Activated CD4-positive, alpha-beta memory T cell treated with anti-CD3 and anti-CD28 coated beads, Interleukin-2, amount 10 ng/mL, durations not matched to agents 7 days and 5 days (primary cell): ENCODE results near the gene KBTBD13. TPM values are rescaled to one million over a fixed set of nuclear protein-coding genes. Genes with fewer than 3 reads are reported as not detected.
A peak's percentile ranks its signal among the peaks of the same experiment; 100 is the strongest.
"Not testable (repeated sequence)": the region's sequence is repeated elsewhere in the genome, so short reads cannot be mapped to it uniquely, and the experiment has no call there.

ENCODE experiments used
- CTCF ChIA-PET: fragments of 350-600 bp; sonication (Branson Sonifier 250); formaldehyde crosslinking; loops from one replicate; lab custom pipeline; 2021; ENCODE audit warnings: antibody characterized with exemption, inconsistent platforms; lab: Charles Lee
- POLR2A ChIA-PET: fragments of 350-600 bp; sonication (Branson Sonifier 250); formaldehyde crosslinking; loops from one replicate; lab custom pipeline; 2021; ENCODE audit warnings: antibody characterized with exemption; lab: Charles Lee
- DNase-seq: peaks from one replicate; pipeline ENCODE4 v3.0.0-alpha.2; 2020
- H3K27ac Mint-ChIP-seq: one replicate; pipeline ENCODE4 v1.8.0; 2021; ENCODE audit warnings: mild to moderate bottlenecking, mixed read lengths
- H3K27me3 Mint-ChIP-seq: one replicate; pipeline ENCODE4 v1.8.0; 2021; ENCODE audit warnings: mixed read lengths
- H3K36me3 Mint-ChIP-seq: one replicate; pipeline ENCODE4 v1.8.0; 2021; ENCODE audit warnings: low read depth, mixed read lengths
- H3K4me1 Mint-ChIP-seq: one replicate; pipeline ENCODE4 v1.8.0; 2021; ENCODE audit warnings: mixed read lengths
- H3K4me3 Mint-ChIP-seq: one replicate; pipeline ENCODE4 v1.8.0; 2021; ENCODE audit warnings: mild to moderate bottlenecking, mixed read lengths
- H3K9me3 Mint-ChIP-seq: one replicate; pipeline ENCODE4 v1.8.0; 2021; ENCODE audit warnings: mixed read lengths
- total RNA-seq, 2 experiments: library from RNA; stranded (reverse); gene quantifications; one replicate each; pipeline ENCODE4 v1.2.3, GENCODE V29; 2021

KBTBD13 gene
- total RNA-seq, 2 experiments from 2014 or later = not detected

- Mint-ChIP-seq H3K27me3 (peaks cover 11% of the 10 kb centered on the region), H3K9me3 (no peaks in the 10 kb centered on the region), H3K4me1 (peaks cover 1% of the 10 kb centered on the region), H3K27ac (no peak overlapping the region), H3K4me3 (no peak overlapping the region), H3K36me3 (no peaks in the 10 kb centered on the region)
- DNase-seq = no peak
- ChIA-PET POLR2A (no interaction called here), CTCF (interaction anchor here (1.7 kb wide), 1 partner anchor 17 kb away, joined by 3 read pairs; no protein-coding TSS in a partner anchor)
Measured at GRCh38 chr15:65038836-65039235, 37.7 kb upstream of the KBTBD13 start.

GRCh38 chr15:65040461-65040860 is 36.1 kb upstream of the KBTBD13 start:
- Mint-ChIP-seq H3K27me3 (peaks cover 11% of the 10 kb centered on the region), H3K9me3 (no peaks in the 10 kb centered on the region), H3K4me3 (no peak overlapping the region), H3K36me3 (no peaks in the 10 kb centered on the region), H3K27ac (no peak overlapping the region), H3K4me1 (no peaks in the 10 kb centered on the region)
- DNase-seq = no peak
- ChIA-PET POLR2A (no interaction called here), CTCF (no interaction called here)

DNA sequence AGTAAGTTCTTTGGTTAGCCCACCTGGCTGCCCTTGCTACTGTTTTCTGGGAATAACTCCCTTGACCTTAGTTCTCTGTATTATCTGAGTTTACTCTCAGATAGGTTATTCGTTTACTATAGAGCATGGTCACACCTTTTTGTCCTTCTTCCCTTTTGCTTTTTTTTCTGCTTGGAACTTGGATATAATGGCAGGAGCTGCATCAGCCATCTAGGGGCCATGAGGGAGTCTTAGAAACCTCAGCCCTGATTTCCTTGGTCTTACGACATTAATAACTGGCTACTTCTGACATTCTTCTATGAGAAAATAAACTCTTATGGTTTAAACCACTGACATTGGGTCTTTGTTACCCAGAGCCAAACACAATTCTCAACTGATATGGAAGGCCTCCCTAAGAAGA is 34.8 kb upstream of the KBTBD13 start:
- Mint-ChIP-seq H3K9me3 (no peaks in the 10 kb centered on the region), H3K4me3 (no peak overlapping the region), H3K27me3 (peaks cover 11% of the 10 kb centered on the region), H3K4me1 (no peaks in the 10 kb centered on the region), H3K36me3 (no peaks in the 10 kb centered on the region), H3K27ac (no peak overlapping the region)
- CTCF ChIA-PET = interaction anchor here (1.8 kb wide), 1 partner anchor 13 kb away, joined by 6 read pairs; no protein-coding TSS in a partner anchor
- DNase-seq = no peak
- POLR2A ChIA-PET = interaction anchor here (1.0 kb wide), 1 partner anchor 21 kb away, joined by 3 read pairs; no protein-coding TSS in a partner anchor

DNA sequence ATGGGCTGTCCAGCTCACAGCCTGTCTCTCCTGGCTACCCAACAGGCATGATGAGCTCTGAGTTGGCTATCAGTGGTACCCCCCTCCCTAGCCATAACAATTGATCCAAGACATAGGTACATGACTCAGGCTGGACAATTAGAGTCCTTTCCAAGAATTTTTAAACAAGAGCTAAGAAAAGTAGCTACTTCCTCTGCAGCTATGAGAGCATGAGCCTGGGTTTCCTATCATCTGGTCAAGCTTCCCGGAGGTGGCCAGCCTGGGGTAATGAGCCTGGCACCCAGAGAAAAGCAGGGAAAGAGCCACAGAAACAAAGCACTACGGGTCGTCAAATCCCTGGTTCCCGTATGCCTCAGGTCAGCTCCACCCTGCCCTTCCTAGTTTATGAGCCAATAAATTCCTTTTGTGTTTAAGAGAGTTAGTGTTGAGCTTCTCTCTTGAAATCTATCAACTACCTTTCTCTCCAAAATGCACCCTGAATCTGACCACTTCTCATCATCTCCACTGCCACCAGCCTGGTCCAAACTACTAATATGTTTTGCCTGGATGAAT is 33.7 kb upstream of the KBTBD13 start:
- no peaks in the 10 kb centered on the region for H3K4me1 Mint-ChIP-seq
- no peaks in the 10 kb centered on the region for H3K36me3 Mint-ChIP-seq
- no peak for DNase-seq
- H3K4me3 Mint-ChIP-seq = no peak overlapping the region
- no peak overlapping the region for H3K27ac Mint-ChIP-seq
- POLR2A ChIA-PET = interaction anchor here (1.0 kb wide), 1 partner anchor 9 kb away, joined by 4 read pairs; no protein-coding TSS in a partner anchor
- H3K27me3 Mint-ChIP-seq = peaks cover 11% of the 10 kb centered on the region
- CTCF ChIA-PET = interaction anchor here (1.0 to 1.8 kb wide), 3 partner anchors 9 to 44 kb away, joined by 3 to 6 read pairs (median 3); no protein-coding TSS in a partner anchor
- no peaks in the 10 kb centered on the region for H3K9me3 Mint-ChIP-seq

GRCh38 chr15:65044218-65044617 is 32.3 kb upstream of the KBTBD13 start:
- H3K27me3 Mint-ChIP-seq = peaks cover 11% of the 10 kb centered on the region
- H3K4me3 Mint-ChIP-seq, H3K4me1 Mint-ChIP-seq, H3K36me3 Mint-ChIP-seq, H3K9me3 Mint-ChIP-seq, H3K27ac Mint-ChIP-seq, POLR2A ChIA-PET, DNase-seq: not testable (repeated sequence)
- CTCF ChIA-PET = interaction anchor here (1.0 kb wide), 1 partner anchor 10 kb away, joined by 3 read pairs; no protein-coding TSS in a partner anchor

GRCh38 chr15:65044724-65045481 is 31.6 kb upstream of the KBTBD13 start, which contains the start of gene SLC51B:
TSS of gene SLC51B (plus strand) at chr15:65045387. CDS start at chr15:65050005, 4,618 bp downstream.
- H3K27ac Mint-ChIP-seq = no peak within 1 kb of the TSS
- ChIA-PET POLR2A (no interaction called here), CTCF (interaction anchor here (1.0 kb wide), 1 partner anchor 11 kb away, joined by 3 read pairs; no protein-coding TSS in a partner anchor)
- no peaks in the 10 kb centered on the region for H3K36me3 Mint-ChIP-seq
- H3K27me3 Mint-ChIP-seq = peaks cover 11% of the 10 kb centered on the region
- DNase-seq = no peak
- H3K4me1 Mint-ChIP-seq = peaks cover 7% of the 10 kb centered on the region
- H3K9me3 Mint-ChIP-seq = no peaks in the 10 kb centered on the region
- no peak within 1 kb of the TSS for H3K4me3 Mint-ChIP-seq

- ChIA-PET CTCF (interaction anchor here (0.6 kb wide), 1 partner anchor 469 kb away, joined by 3 read pairs; no protein-coding TSS in a partner anchor), POLR2A (interaction anchor here (1.1 to 1.6 kb wide), 3 partner anchors 14 to 257 kb away, joined by 4 to 5 read pairs (median 5); partner anchors contain the start of gene RNU5B-1)
- DNase-seq = no peak
- no peaks in the 10 kb centered on the region for H3K9me3 Mint-ChIP-seq
- no peak overlapping the region for H3K27ac Mint-ChIP-seq
- H3K4me3 Mint-ChIP-seq = no peak overlapping the region
- H3K36me3 Mint-ChIP-seq = no peaks in the 10 kb centered on the region
- peaks cover 2% of the 10 kb centered on the region for H3K27me3 Mint-ChIP-seq
- peaks cover 15% of the 10 kb centered on the region for H3K4me1 Mint-ChIP-seq
Measured at GRCh38 chr15:65048241-65048640, 28.3 kb upstream of the KBTBD13 start.

DNA sequence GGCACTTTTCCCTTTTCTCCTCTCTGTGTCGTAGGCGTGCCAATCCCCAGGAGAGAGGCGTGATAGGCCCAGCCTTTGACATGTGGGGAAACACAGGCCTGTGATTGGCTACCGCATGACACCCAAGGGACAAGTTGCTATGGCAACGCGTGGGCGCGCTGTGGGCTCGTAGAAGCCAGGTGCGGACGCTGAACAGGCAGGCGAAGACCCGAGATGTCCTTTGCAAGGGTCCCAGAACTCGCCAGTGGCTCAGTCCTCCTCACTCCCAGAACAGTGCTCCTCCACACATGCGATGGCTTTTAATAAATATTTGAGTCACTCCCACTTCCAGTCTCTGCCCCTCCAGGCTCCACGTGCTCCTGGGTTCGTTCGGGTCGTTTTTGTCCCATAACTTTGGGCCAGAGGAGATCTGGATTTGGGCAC is 27.1 kb upstream of the KBTBD13 start:
- Mint-ChIP-seq H3K27me3 (no peaks in the 10 kb centered on the region), H3K4me1 (peaks cover 15% of the 10 kb centered on the region), H3K27ac (no peak overlapping the region), H3K36me3 (no peaks in the 10 kb centered on the region), H3K9me3 (no peaks in the 10 kb centered on the region), H3K4me3 (peak overlapping the region; percentile 54)
- peak; percentile 85 for DNase-seq
- ChIA-PET POLR2A (interaction anchor here (0.5 to 1.6 kb wide), 4 partner anchors 15 to 255 kb away, joined by 3 to 5 read pairs (median 5); partner anchors contain the start of gene RNU5B-1), CTCF (no interaction called here)

GRCh38 chr15:65050270-65050669 is 26.3 kb upstream of the KBTBD13 start:
- Mint-ChIP-seq H3K36me3 (no peaks in the 10 kb centered on the region), H3K9me3 (no peaks in the 10 kb centered on the region), H3K4me3 (no peak overlapping the region), H3K27me3 (no peaks in the 10 kb centered on the region), H3K27ac (no peak overlapping the region), H3K4me1 (peaks cover 16% of the 10 kb centered on the region)
- ChIA-PET POLR2A (interaction anchor here (1.0 kb wide), 1 partner anchor 254 kb away, joined by 5 read pairs; the partner anchor contains the start of gene RNU5B-1), CTCF (no interaction called here)
- no peak for DNase-seq

GRCh38 chr15:65051266-65051665 is 25.3 kb upstream of the KBTBD13 start:
- DNase-seq = no peak
- H3K27ac Mint-ChIP-seq = no peak overlapping the region
- no peaks in the 10 kb centered on the region for H3K27me3 Mint-ChIP-seq
- ChIA-PET CTCF (interaction anchor here (1.0 kb wide), 1 partner anchor 17 kb away, joined by 4 read pairs; no protein-coding TSS in a partner anchor), POLR2A (no interaction called here)
- no peak overlapping the region for H3K4me3 Mint-ChIP-seq
- peaks cover 22% of the 10 kb centered on the region for H3K4me1 Mint-ChIP-seq
- no peaks in the 10 kb centered on the region for H3K36me3 Mint-ChIP-seq
- H3K9me3 Mint-ChIP-seq = no peaks in the 10 kb centered on the region

DNA sequence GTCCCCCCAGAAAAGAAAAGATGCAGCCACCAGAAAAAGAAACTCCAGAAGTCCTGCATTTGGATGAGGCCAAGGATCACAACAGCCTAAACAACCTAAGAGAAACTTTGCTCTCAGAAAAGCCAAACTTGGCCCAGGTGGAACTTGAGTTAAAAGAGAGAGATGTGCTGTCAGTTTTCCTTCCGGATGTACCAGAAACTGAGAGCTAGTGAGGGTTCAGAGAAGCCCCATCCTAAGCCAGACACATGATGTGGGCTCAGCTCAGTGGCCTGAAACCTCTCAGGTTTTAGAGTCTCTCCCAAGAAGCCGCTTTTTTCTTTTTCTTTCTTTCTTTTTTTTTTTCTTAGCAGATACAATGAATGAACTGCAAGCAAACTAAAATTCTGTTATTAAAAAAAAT is 23.6 kb upstream of the KBTBD13 start:
- POLR2A ChIA-PET = interaction anchor here (0.9 to 1.2 kb wide), 2 partner anchors 133 to 252 kb away, joined by 3 to 4 read pairs; partner anchors contain the start of genes CLPX and RNU5B-1
- CTCF ChIA-PET = interaction anchor here (0.6 to 4.7 kb wide), 3 partner anchors 26 to 49 kb away, joined by 3 to 18 read pairs (median 7); no protein-coding TSS in a partner anchor
- Mint-ChIP-seq H3K9me3 (no peaks in the 10 kb centered on the region), H3K4me1 (peaks cover 22% of the 10 kb centered on the region), H3K27ac (no peak overlapping the region), H3K4me3 (no peak overlapping the region), H3K27me3 (no peaks in the 10 kb centered on the region), H3K36me3 (no peaks in the 10 kb centered on the region)
- DNase-seq = no peak

DNA sequence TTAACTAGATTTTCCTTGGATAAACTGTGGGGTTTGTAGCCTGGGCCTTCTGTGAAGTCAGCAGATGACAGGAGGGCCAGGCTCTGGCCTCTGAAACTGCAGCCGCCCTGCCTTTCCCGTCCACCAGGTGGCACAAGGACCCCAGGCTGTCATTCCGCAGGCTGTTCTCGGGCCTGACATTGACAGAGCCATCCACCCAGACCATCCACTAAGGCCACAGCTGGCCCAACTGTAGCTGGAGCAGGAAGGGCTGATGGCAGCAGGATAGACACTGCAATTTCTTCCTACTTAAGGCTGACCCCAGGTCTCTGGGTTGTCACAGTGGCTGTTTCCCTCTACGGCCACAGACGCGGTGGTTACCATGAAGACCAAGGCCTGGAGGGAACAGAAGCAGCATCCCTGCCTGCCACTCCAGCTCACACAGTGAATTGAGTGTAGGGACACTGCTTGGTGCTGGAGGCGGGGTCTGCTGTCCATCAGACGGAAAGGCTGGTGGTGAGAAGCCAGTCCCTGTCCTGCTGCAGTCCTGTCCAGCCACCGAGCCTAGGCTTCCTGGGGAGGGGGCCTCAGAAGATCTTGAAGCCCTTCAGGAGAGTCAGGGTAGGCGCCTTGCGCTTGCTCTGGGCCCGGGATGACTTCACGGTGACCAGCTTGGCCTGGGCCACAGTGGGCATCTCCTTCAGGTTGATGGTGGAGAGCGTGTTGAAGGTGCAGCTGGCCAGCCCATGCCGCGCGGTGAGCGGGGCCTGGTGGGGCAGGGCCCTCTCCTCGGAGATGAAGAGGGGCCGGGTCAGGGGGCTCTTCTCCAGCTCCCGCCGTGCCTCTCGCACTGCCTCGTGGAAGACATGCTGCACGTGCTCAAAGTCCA is 22.0 kb upstream of the KBTBD13 start:
- no peaks in the 10 kb centered on the region for H3K27me3 Mint-ChIP-seq
- no peak overlapping the region for H3K27ac Mint-ChIP-seq
- no peaks in the 10 kb centered on the region for H3K9me3 Mint-ChIP-seq
- no peak overlapping the region for H3K4me3 Mint-ChIP-seq
- POLR2A ChIA-PET = interaction anchor here (1.6 to 2.3 kb wide), 2 partner anchors 243 to 250 kb away, joined by 6 to 7 read pairs; partner anchors contain the start of gene RNU5B-1
- CTCF ChIA-PET = interaction anchor here (0.8 to 4.7 kb wide), 7 partner anchors 12 to 231 kb away, joined by 3 to 18 read pairs (median 6); no protein-coding TSS in a partner anchor
- no peaks in the 10 kb centered on the region for H3K36me3 Mint-ChIP-seq
- DNase-seq = peak; percentile 66
- H3K4me1 Mint-ChIP-seq = peaks cover 18% of the 10 kb centered on the region
